IMR-90 (cell line): Measurements from ENCODE around the gene FAM20B. TPM values are rescaled to one million over a fixed set of nuclear protein-coding genes. Genes with fewer than 3 reads are reported as not detected.

Source experiments
- ATAC-seq: fragments of 200-7000 bp; cut with Tn5 transposase; 2 replicates; pipeline ENCODE4 v1.9.1; 2020; ENCODE audit warnings: low read depth, mild to moderate bottlenecking, moderate library complexity
- BruUV-seq: library from RNA; stranded (reverse); fragments of 400-500 nt; replicated peaks from 2 replicates; lab custom pipeline; 2021; lab: Mats Ljungman, UMichigan
- CTCF ChIA-PET: fragments of 300-600 bp; formaldehyde crosslinking; extraction: SDS; loops from one replicate; lab custom pipeline; 2021; ENCODE audit warnings: antibody characterized with exemption; lab: Yijun Ruan, JAX
- POLR2A ChIA-PET: fragments of 300-600 bp; sonication (Branson Sonifier 250); formaldehyde crosslinking; loops from one replicate; lab custom pipeline; 2022; ENCODE audit warnings: antibody characterized with exemption; ENCODE audit not compliant: unreplicated experiment; lab: Charles Lee
- DNase-seq: peaks from one replicate; pipeline ENCODE4 v3.0.0; 2013
- H2AFZ ChIP-seq: replicated peaks from 2 replicates; pipeline ENCODE3; 2013; ENCODE audit warnings: low read length, mild to moderate bottlenecking; ENCODE audit not compliant: poor library complexity
- H2AK5ac ChIP-seq: 2 replicates; pipeline ENCODE4 v1.6.1; 2013; ENCODE audit warnings: low read depth, low read length, inconsistent platforms
- H2AK9ac ChIP-seq: replicated peaks from 2 replicates; pipeline ENCODE3; 2013; ENCODE audit warnings: mild to moderate bottlenecking, low read depth, low read length, moderate library complexity; ENCODE audit not compliant: poor library complexity
- H2BK120ac ChIP-seq: 2 replicates; pipeline ENCODE4 v1.6.1; 2013; ENCODE audit warnings: low read depth, low read length, inconsistent platforms
- H2BK15ac ChIP-seq: 3 replicates; pipeline ENCODE4 v1.6.1; 2013; ENCODE audit warnings: low read depth, low read length, inconsistent platforms
- H2BK20ac ChIP-seq: 2 replicates; pipeline ENCODE4 v1.6.1; 2013; ENCODE audit warnings: low read depth, mild to moderate bottlenecking, inconsistent platforms, low read length, moderate library complexity
- H2BK5ac ChIP-seq: 2 replicates; pipeline ENCODE4 v1.6.1; 2013; ENCODE audit warnings: mild to moderate bottlenecking, low read depth, low read length, inconsistent platforms; ENCODE audit not compliant: poor library complexity, severe bottlenecking
- H3K14ac ChIP-seq: replicated peaks from 2 replicates; pipeline ENCODE4 v1.6.1; 2013; ENCODE audit warnings: low read depth, low read length, inconsistent platforms
- H3K18ac ChIP-seq: 2 replicates; pipeline ENCODE4 v1.6.1; 2013; ENCODE audit warnings: low read depth, low read length, control low read depth
- H3K23ac ChIP-seq: 2 replicates; pipeline ENCODE4 v1.6.1; 2013; ENCODE audit warnings: low read depth, low read length, inconsistent platforms
- H3K27ac ChIP-seq: 2 replicates; pipeline ENCODE4 v1.5.1; 2013; ENCODE audit warnings: mild to moderate bottlenecking, control low read depth, low read length; ENCODE audit not compliant: insufficient read depth
- H3K27me3 ChIP-seq: 2 replicates; pipeline ENCODE4 v1.6.1; 2013; ENCODE audit warnings: low read length; ENCODE audit not compliant: control insufficient read depth, insufficient read depth
- H3K36me3 ChIP-seq: 2 replicates; pipeline ENCODE4 v1.6.1; 2013; ENCODE audit warnings: low read length, mixed read lengths; ENCODE audit not compliant: control insufficient read depth, insufficient read depth
- H3K4ac ChIP-seq: 2 replicates; pipeline ENCODE4 v1.6.1; 2013; ENCODE audit warnings: low read depth, low read length, inconsistent platforms
- H3K4me1 ChIP-seq: 2 replicates; pipeline ENCODE4 v1.6.1; 2013; ENCODE audit warnings: low read length, mixed read lengths; ENCODE audit not compliant: control insufficient read depth, insufficient read depth
- H3K4me2 ChIP-seq: 2 replicates; pipeline ENCODE4 v1.6.1; 2013; ENCODE audit warnings: low read depth, mild to moderate bottlenecking, control low read depth, low read length, moderate library complexity
- H3K4me3 ChIP-seq: 2 replicates; pipeline ENCODE4 v1.5.1; 2013; ENCODE audit warnings: low read depth, mild to moderate bottlenecking, control low read depth, low read length, moderate library complexity; ENCODE audit not compliant: insufficient read depth
- H3K56ac ChIP-seq: 2 replicates; pipeline ENCODE4 v1.6.1; 2013; ENCODE audit warnings: low read length, inconsistent platforms; ENCODE audit not compliant: insufficient read depth; ENCODE audit errors: extremely low read depth
- H3K79me1 ChIP-seq, 2 experiments: 2 replicates each; pipeline ENCODE4 v1.6.1; 2013; ENCODE audit warnings: low read length in 2 of 2, inconsistent platforms in 1 of 2, low read depth in 1 of 2
- H3K9ac ChIP-seq: 2 replicates; pipeline ENCODE4 v1.6.1; 2013; ENCODE audit warnings: low read depth, low read length, control low read depth
- H3K9me1 ChIP-seq: 2 replicates; pipeline ENCODE4 v1.6.1; 2013; ENCODE audit warnings: low read length, inconsistent platforms; ENCODE audit not compliant: insufficient read depth
- H3K9me3 ChIP-seq: 2 replicates; pipeline ENCODE4 v1.6.1; 2013; ENCODE audit warnings: low read length; ENCODE audit not compliant: control insufficient read depth, insufficient read depth
- H4K20me1 ChIP-seq: 2 replicates; pipeline ENCODE4 v1.6.1; 2013; ENCODE audit warnings: low read length, inconsistent platforms; ENCODE audit not compliant: insufficient read depth
- H4K5ac ChIP-seq: 2 replicates; pipeline ENCODE4 v1.6.1; 2013; ENCODE audit warnings: mild to moderate bottlenecking, low read depth, low read length, control low read depth
- H4K8ac ChIP-seq, 2 experiments: 2 replicates each; pipeline ENCODE4 v1.6.1; 2013; ENCODE audit warnings: low read depth in 2 of 2, low read length in 2 of 2, control low read depth in 1 of 2, inconsistent platforms in 1 of 2
- H4K91ac ChIP-seq: 2 replicates; pipeline ENCODE4 v1.6.1; 2013; ENCODE audit warnings: low read depth, low read length, inconsistent platforms; ENCODE audit not compliant: insufficient read depth
- CTCF ChIP-seq: conservative IDR thresholded peaks from 2 replicates; pipeline ENCODE4 v1.5.1; 2012; ENCODE audit warnings: mild to moderate bottlenecking, low read depth, low read length, improper control_type of control experiment
- RAD21 ChIP-seq: IDR thresholded peaks from 2 replicates; pipeline ENCODE4 v1.6.1; 2012; ENCODE audit warnings: low read length, improper control_type of control experiment
- SMC3 ChIP-seq: fragments of 150-350 bp; IDR thresholded peaks from 2 replicates; pipeline ENCODE4 v1.6.1; 2016; ENCODE audit warnings: low read depth, mild to moderate bottlenecking, antibody characterized with exemption, low read length, moderate library complexity
- WGBS, 2 experiments: methylation state at CpG; one replicate each; pipeline versions ENCODE4 v1.1.5 to v1.1.7; 2013; ENCODE audit warnings: missing lambda C conversion rate in 2 of 2; ENCODE audit not compliant: insufficient read length in 1 of 2; ENCODE audit errors: extremely low coverage in 2 of 2; 5-methylcytosine and 5-hydroxymethylcytosine counted together
- dilution Hi-C: fragments of 300-500 bp; cut with HindIII; formaldehyde crosslinking; loops from one replicate; pipeline ENCODE4 v1.14.3; 2018; ENCODE audit warnings: low sequenced_read_pairs; ENCODE audit not compliant: unreplicated experiment
- in situ Hi-C: fragments of 300-500 bp; cut with MboI; formaldehyde crosslinking; loops from 3 replicates; pipeline ENCODE4 v1.14.3; 2019; ENCODE audit warnings: low sequenced_read_pairs, inconsistent platforms, mixed read lengths
- intact Hi-C: fragments of 100-400 bp; cut with micrococcal nuclease; formaldehyde crosslinking; loops from 2 replicates; pipeline ENCODE4 v1.10.0; 2022
- polyA plus RNA-seq, 3 experiments: library from polyadenylated mRNA; depleted of rRNA; stranded (reverse); fragments of >200 nt; gene quantifications; 2 replicates each; pipeline ENCODE4 v1.2.3, GENCODE V29; 2012; ENCODE audit warnings: low replicate concordance in 1 of 3
- total RNA-seq: library from RNA; depleted of rRNA; stranded (reverse); fragments of >200 nt; gene quantifications from 2 replicates; pipeline ENCODE4 v1.2.3, GENCODE V29; 2012

The FAM20B gene
- total and polyA plus RNA-seq, 2 of the 4 experiments (the other 2 are of a cell fraction): 17.1 to 38.4 TPM

DNA sequence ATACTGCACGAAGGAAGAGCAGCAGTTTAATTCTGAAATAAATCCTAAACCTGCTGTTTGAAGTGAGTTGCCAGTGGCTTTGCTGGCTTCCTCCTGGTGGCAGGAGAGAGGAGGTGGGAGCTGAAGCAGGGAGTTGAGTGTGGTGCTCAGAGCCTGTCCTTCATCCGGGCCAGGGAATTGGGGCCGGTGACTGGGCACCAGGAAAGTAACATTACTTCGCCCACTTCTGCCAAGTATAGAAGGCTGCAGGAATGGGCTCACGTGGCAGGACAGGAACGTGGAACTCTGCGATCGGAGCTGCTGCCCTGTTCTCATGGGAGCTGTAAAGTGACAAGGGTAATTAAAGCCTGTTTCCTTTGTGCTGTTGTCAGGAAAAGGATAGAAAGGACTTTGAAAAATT is 64.8 kb downstream of the FAM20B start:
- Histone ChIP-seq H3K4me1 (peaks cover 10% of the 10 kb centered on the region), H2BK20ac (no peak overlapping the region), H4K8ac (no peak overlapping the region), H3K4me2 (no peak overlapping the region), H4K91ac (no peak overlapping the region), H3K9me1 (peaks cover 23% of the 10 kb centered on the region), H3K36me3 (peaks cover 44% of the 10 kb centered on the region), H3K9me3 (no peaks in the 10 kb centered on the region), H3K9ac (no peak overlapping the region), H3K14ac (no peak overlapping the region), H3K27ac (peak overlapping the region; percentile 1; the same call in 1 of the 2 replicates), H3K23ac (no peak overlapping the region), H2AK9ac (peak overlapping the region; percentile 58), H2BK15ac (no peak overlapping the region), H2AK5ac (0 out of 2 replicates have a peak overlapping the region, but pooled peaks have one; percentile 43), H3K4ac (no peak overlapping the region), H3K4me3 (no peak overlapping the region), H2AFZ (no peak overlapping the region), H3K18ac (no peak overlapping the region; the same call in 1 of the 2 replicates), H4K20me1 (peaks cover 3% of the 10 kb centered on the region; the same call in 1 of the 2 replicates), H3K27me3 (no peaks in the 10 kb centered on the region), H3K56ac (no peak overlapping the region), H2BK120ac (no peak overlapping the region), H4K5ac (no peak overlapping the region), H3K79me1 (peaks cover 0 to 71% of the 10 kb centered on the region in 2 experiments; a peak in 2 of 4 replicates), H2BK5ac (no peak overlapping the region)
- in situ Hi-C loops: no loop called here
- BruUV-seq: no TSS peak
- CTCF ChIA-PET: interaction anchor here (1.2 kb wide), 1 partner anchor 29 kb away, joined by 3 read pairs; no protein-coding TSS in a partner anchor
- intact Hi-C loops: no loop called here
- POLR2A ChIA-PET: no interaction called here
- TF ChIP-seq RAD21: no peak
- peak; percentile 14; the same call in 1 of the 2 replicates for TF ChIP-seq SMC3
- 0 out of 2 replicates have a peak, but pooled peaks have one; percentile 4 for TF ChIP-seq CTCF
- no peak for DNase-seq
- no peak for ATAC-seq
- dilution Hi-C loops: no loop called here
- 100% methylated on average over 3 of the region's 8 CpGs; no CpG with 5 or more reads in 1 of the 2 experiments for WGBS, 2 experiments
